GM20000 (cell line): ENCODE results near the gene ZDHHC17.

ENCODE experiments used
- DNase-seq: peaks from one replicate; pipeline ENCODE4 v3.0.0; 2012; ENCODE audit warnings: low spot score
- TF ChIP-seq, protein P1 (sequence below): IDR thresholded peaks from 2 replicates; pipeline ENCODE4 v1.5.1; 2012; ENCODE audit warnings: mild to moderate bottlenecking, control low read depth; ENCODE audit errors: extremely low read depth, missing control alignments

Gene ZDHHC17

DNA sequence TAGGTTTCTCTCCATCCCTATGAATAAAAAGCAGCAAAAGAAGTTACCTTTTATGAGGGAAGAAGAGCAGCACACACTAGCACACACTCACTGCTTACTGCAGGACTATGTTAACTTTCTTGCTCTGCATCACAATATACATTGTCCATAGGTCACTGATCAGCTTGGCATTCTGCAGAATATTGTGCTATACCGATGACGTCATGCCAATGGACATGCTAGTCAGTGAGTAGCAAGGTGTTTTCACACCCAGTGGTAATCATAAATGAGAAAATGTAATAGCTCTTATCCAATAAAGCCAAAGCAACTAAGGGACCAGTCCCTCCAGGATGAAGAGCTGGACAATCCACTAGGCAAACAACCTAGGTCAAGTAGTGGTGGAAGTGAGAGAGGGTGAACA, 16.7 kb upstream of the ZDHHC17 start:
- TF ChIP-seq, protein P1, sequence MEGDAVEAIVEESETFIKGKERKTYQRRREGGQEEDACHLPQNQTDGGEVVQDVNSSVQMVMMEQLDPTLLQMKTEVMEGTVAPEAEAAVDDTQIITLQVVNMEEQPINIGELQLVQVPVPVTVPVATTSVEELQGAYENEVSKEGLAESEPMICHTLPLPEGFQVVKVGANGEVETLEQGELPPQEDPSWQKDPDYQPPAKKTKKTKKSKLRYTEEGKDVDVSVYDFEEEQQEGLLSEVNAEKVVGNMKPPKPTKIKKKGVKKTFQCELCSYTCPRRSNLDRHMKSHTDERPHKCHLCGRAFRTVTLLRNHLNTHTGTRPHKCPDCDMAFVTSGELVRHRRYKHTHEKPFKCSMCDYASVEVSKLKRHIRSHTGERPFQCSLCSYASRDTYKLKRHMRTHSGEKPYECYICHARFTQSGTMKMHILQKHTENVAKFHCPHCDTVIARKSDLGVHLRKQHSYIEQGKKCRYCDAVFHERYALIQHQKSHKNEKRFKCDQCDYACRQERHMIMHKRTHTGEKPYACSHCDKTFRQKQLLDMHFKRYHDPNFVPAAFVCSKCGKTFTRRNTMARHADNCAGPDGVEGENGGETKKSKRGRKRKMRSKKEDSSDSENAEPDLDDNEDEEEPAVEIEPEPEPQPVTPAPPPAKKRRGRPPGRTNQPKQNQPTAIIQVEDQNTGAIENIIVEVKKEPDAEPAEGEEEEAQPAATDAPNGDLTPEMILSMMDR: no peak
- no peak for DNase-seq

DNA sequence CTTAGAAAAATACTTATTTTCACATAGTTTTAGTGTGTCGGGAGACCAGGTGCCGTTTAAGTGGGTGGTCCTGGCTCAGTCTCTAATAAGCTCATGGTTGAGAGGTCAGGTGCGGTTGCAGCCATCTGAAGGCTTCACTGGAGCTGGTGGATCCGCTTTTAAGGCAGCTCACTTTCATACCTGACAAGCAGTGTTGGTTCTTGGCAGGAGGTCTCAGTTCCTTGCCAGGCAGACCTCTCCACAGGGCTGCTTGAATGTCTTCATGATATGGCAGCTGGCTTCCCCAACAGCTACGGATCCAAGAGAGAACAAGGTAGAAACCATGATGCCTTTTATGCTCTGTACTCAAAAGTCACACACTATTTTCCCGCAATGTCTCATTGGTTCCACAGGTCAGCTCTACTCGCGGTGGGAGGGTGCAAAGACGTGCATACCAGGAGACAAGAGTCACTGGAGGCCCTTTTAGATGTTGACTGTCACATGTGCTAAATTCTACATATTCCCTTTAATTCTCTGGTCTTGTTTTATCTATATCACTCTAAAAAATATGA, 8.0 kb upstream of the ZDHHC17 start:
- TF ChIP-seq, protein P1: no peak

DNA sequence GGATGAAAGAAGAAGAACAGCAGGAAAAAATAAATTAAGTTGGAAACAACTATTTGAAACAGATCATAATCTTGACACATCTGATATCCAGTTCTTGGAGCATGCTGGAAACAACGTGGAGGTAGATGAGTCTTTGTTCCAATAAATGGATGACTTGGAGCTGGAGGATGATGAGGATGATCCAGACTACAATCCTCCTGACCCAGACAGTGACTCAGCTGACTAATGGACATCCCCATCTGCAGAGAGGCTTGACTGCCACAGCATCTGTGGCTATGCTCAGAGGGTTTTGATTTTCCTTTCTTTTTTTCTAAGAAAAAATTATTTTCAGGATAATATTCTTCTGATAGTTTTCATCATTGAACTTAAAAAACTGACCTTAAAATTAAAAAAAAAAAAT, 6.2 kb upstream of the ZDHHC17 start:
- no peak for DNase-seq
- TF ChIP-seq, protein P1: no peak

More for the DNA sequence above, 8.0 kb upstream of the ZDHHC17 start:
- DNase-seq: no peak

DNA sequence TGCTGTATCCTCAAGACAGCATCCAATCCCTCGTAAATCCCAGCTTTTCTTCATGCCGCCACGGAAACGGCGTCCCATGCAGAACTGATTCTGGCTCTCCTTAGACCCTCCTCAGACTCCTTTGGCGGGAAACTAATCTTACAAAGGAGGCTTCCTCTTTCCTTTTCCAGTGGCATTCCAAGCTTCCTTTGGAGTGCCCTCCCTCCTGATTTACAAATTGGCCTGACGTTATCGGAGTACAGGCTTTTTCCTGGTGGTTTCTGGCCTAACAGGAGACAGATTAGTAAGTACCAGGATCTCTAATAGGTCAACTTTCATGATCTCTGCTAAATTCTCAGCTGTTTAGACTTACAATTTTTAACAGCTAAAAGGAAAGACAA, 1.3 kb upstream of the ZDHHC17 start:
- DNase-seq: no peak
- TF ChIP-seq, protein P1: no peak

DNA sequence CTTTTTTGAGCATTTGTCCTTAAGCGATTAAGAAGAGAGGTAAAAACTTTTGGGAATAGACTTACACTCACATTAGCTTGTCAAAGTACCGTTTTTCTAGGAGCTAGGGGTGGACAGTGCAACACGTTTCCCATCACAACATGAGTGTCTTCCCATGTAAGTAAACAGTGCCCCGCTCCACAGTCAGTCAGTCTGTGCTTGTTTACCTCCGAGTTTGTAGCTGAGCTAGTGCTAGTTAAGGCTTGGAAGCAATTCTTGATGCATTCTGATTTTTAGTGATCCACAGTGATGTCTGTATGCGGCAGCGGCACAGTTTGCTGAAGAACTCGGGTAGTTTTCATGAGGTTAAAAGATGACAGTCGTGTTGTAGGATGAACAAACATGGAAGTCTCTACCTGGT, 941 bp downstream of the ZDHHC17 start:
- TF ChIP-seq, protein P1: no peak
- DNase-seq: no peak

DNA sequence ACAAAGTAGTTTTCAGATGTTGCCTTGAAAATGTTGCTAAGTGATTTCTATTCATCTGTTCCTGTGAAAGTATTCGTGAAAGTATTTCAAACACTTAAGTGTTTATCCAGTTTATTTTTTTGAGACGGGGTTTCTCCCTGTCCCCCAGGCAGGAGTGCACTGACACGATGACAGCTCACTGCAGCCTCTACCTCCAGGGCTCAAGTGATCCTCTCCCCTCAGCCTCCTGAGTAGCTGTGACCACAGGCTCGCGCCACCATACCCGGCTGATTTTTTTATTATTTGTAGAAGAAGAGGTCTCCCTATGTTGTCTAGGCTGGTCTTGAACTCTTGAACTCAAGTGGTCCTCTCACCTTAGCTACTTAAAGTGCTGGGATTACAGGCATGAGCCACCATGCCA, 1.7 kb downstream of the ZDHHC17 start:
- DNase-seq: no peak
- TF ChIP-seq, protein P1: no peak

DNA sequence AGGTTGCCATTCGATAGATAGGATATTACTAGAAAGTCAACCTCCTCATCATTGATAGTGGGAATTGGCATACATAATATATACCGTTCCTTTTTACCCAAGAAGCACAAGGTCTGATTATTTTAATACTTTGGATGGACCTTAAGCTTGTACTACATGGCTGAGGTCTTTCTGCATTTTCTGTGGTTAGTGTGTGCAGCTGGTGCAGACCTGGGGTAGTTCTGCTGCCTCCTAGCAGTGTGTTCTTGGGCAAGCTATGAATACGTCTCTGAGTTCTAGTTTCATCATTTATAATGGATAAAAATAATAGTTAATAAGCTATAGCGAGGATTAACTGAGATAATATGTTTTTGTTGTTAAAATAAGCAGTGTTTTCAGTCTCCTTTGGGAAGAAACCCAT, 2.2 kb downstream of the ZDHHC17 start:
- no peak for DNase-seq

More for the DNA sequence above, 2.2 kb downstream of the ZDHHC17 start:
- TF ChIP-seq, protein P1: no peak
